ENCODE results near the gene HACE1. TPM values are rescaled to one million over a fixed set of nuclear protein-coding genes. Genes with fewer than 3 reads are reported as not detected.

Gene HACE1
- total and polyA plus RNA-seq, 8 donors: 10.1 to 27.0 (median 24.0) TPM

DNA sequence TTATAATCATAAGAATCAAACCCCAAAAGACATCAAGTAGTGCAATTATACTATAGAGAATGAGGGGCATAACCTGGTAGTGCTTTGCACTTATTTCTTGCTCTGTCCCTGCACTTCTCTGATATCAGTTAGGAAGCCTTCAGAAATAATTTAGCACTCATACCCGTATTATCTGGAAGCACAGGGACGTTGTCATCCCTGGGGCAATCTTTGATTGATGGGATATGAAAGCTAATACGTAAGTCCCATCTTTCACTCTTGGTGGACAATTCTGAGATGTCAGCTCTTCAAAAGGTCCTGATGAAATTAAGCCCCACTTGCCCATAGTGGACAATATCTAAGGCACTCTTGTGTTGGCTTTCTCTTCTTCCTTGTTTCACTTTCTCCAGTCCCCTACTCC is 144.9 kb downstream of the HACE1 start:
- intact Hi-C loops (cut with DNase I): no loop called here
- H3K27ac ChIP-seq: no peak overlapping the region

DNA sequence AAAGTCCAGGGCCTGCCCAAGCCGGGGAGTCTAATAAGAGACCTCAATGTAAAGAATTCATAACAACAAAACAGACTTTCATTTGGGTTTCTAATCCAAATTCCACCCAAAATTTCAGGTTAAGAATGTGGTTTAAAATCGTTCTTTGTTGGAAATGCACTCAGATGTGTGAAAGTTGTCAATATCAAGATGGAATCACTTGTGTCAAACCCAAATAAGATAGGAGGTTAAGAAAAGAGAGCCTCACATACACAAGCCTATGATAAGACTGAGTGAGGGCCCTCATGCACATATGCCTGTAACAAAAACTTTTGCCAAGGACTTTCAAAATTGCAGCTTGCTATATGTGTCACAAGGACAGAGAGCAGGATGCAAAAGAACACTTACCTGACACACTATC is 145.7 kb downstream of the HACE1 start:
- no peaks in the 10 kb centered on the region for H3K27me3 ChIP-seq

More for the DNA sequence above, 144.9 kb downstream of the HACE1 start:
- Histone ChIP-seq H3K36me3 (no peaks in the 10 kb centered on the region), H3K9me3 (no peaks in the 10 kb centered on the region), H3K4me3 (no peak overlapping the region), H3K27me3 (no peaks in the 10 kb centered on the region), H3K4me1 (peaks cover 0 to 12% of the 10 kb centered on the region in 2 donors)
- ATAC-seq: no peak
- TF ChIP-seq CTCF (IDR thresholded peaks at IDR 0.05): no peak
- DNase-seq: no peak

GRCh38 chr6:104711371-104711770 is 148.3 kb downstream of the HACE1 start:
- H3K27ac ChIP-seq: no peak overlapping the region
- intact Hi-C loops (cut with DNase I): no loop called here
- H3K4me3 ChIP-seq: no peak overlapping the region
- peak in 1 of 4 donors; percentile 29 for DNase-seq
- no peaks in the 10 kb centered on the region for H3K27me3 ChIP-seq
- no peak for TF ChIP-seq CTCF (IDR thresholded peaks at IDR 0.05)
- H3K9me3 ChIP-seq: no peaks in the 10 kb centered on the region
- peaks cover 0 to 12% of the 10 kb centered on the region in 2 donors for H3K4me1 ChIP-seq
- peak; percentile 97 for ATAC-seq
- no peaks in the 10 kb centered on the region for H3K36me3 ChIP-seq

More for the DNA sequence above, 145.7 kb downstream of the HACE1 start:
- DNase-seq (no peak), ATAC-seq (no peak)
- no peaks in the 10 kb centered on the region for H3K36me3 ChIP-seq
- H3K9me3 ChIP-seq: no peaks in the 10 kb centered on the region
- H3K27ac ChIP-seq: no peak overlapping the region
- TF ChIP-seq CTCF (IDR thresholded peaks at IDR 0.05): no peak
- intact Hi-C loops (cut with DNase I): no loop called here
- peaks cover 0 to 12% of the 10 kb centered on the region in 2 donors for H3K4me1 ChIP-seq
- no peak overlapping the region for H3K4me3 ChIP-seq

- H3K4me3 ChIP-seq: no peak overlapping the region
- DNase-seq (no peak), ATAC-seq (peak; percentile 44)
- no peak overlapping the region for H3K27ac ChIP-seq
- H3K4me1 ChIP-seq: peaks cover 0 to 15% of the 10 kb centered on the region in 2 donors
- H3K27me3 ChIP-seq: no peaks in the 10 kb centered on the region
- no peaks in the 10 kb centered on the region for H3K9me3 ChIP-seq
- intact Hi-C loops (cut with DNase I): no loop called here
- TF ChIP-seq CTCF (IDR thresholded peaks at IDR 0.05): no peak
- no peaks in the 10 kb centered on the region for H3K36me3 ChIP-seq
These were observed 149.0 kb downstream of the HACE1 start for GRCh38 chr6:104710543-104711335.

DNA sequence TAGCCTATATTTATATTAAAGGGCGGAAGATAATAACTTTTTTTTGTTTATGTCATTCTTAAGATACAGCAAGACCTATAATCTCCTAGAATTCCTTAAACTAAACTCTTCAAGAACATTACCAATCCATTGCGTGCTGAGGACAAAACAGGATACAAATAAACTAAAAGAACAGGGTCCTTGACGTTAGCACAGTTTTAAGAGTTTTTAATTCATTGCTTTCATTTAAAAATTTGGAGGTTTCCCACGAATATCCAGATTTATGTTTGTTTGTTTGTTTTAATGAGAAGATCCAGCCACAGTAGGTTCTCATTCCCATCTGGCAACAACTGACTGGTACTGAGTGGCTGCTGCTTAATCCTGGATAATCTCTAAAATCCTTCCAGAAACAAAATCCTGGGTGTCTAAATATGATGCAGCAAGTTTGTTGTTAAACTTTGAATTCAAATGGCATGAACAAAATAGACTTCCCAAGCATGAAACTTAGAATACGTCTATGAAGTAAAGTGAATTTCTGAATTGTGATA is 153.7 kb downstream of the HACE1 start:
- H3K4me3 ChIP-seq: no peak overlapping the region
- peak overlapping the region; percentile 23 to 83 for H3K27ac ChIP-seq
- DNase-seq (no peak), ATAC-seq (no peak)
- H3K4me1 ChIP-seq: peaks cover 0 to 27% of the 10 kb centered on the region in 2 donors
- H3K9me3 ChIP-seq: no peaks in the 10 kb centered on the region
- H3K36me3 ChIP-seq: no peaks in the 10 kb centered on the region
- H3K27me3 ChIP-seq: no peaks in the 10 kb centered on the region
- intact Hi-C loops (cut with DNase I): no loop called here
- TF ChIP-seq CTCF (IDR thresholded peaks at IDR 0.05): no peak

All from left lung (tissue), 10 donors.